Mucosa of descending colon (tissue), 3 donors: Measurements from ENCODE around the gene GJB4. TPM values are rescaled to one million over a fixed set of nuclear protein-coding genes. Genes with fewer than 3 reads are reported as not detected.
A peak's percentile ranks its signal among the peaks of the same experiment; 100 is the strongest.
"Not testable (repeated sequence)": the region's sequence is repeated elsewhere in the genome, so short reads cannot be mapped to it uniquely, and the experiment has no call there.

ENCODE experiments used
- ATAC-seq: fragments of 200-7000 bp; cut with Tn5 transposase; one replicate; pipeline ENCODE4 v1.9.1; 2020; ENCODE audit warnings: mild to moderate bottlenecking, moderate library complexity
- DNase-seq, 3 donors: peaks; one replicate each; pipeline ENCODE4 v3.0.0-alpha.2; 2020
- H3K36me3 ChIP-seq: fragments of 200-600 bp; one replicate; pipeline ENCODE4 v1.8.0; 2021; ENCODE audit warnings: low read depth, mild to moderate bottlenecking
- H3K4me1 ChIP-seq: fragments of 200-600 bp; one replicate; pipeline ENCODE4 v1.8.0; 2021; ENCODE audit warnings: low read depth, mild to moderate bottlenecking
- H3K4me3 ChIP-seq: fragments of 200-600 bp; one replicate; pipeline ENCODE4 v1.8.0; 2021; ENCODE audit warnings: mild to moderate bottlenecking
- H3K9me3 ChIP-seq: fragments of 200-600 bp; one replicate; pipeline ENCODE4 v1.8.0; 2021; ENCODE audit warnings: mild to moderate bottlenecking
- intact Hi-C, 2 donors: fragments of 100-400 bp; cut with DNase I in 1 of 2; cut with micrococcal nuclease in 1 of 2; formaldehyde crosslinking; loops; one replicate each; pipeline versions ENCODE4 v1.11.0 to v1.11.1; 2022; cut with DNase I, micrococcal nuclease
- total RNA-seq, 3 donors: library from RNA; stranded (reverse); fragmentation: NEBNext Ultra II Directional in 2 of 3; extraction: Animal tissue kit (Norgen Biotek cat#: 25700) in 2 of 3; gene quantifications; one replicate each; pipeline versions ENCODE4 v1.2.1 to v1.2.4, GENCODE V29; 2021 to 2023
- TF ChIP-seq, protein P1 (sequence below): fragments of 200-600 bp; IDR thresholded peaks from one replicate; pipeline ENCODE4 v1.8.0; 2022; ENCODE audit warnings: antibody characterized with exemption, mild to moderate bottlenecking
- donor health status: DM: no; HTN: no; CAD: no; lungs with moderate emphysema.
- donor health status: DM: no; HTN: no; CAD: no.
- donor health status: DM: no; HTN: yes; CAD: no.

Gene GJB4
- total RNA-seq, 3 donors from 2014 or later = not detected

DNA sequence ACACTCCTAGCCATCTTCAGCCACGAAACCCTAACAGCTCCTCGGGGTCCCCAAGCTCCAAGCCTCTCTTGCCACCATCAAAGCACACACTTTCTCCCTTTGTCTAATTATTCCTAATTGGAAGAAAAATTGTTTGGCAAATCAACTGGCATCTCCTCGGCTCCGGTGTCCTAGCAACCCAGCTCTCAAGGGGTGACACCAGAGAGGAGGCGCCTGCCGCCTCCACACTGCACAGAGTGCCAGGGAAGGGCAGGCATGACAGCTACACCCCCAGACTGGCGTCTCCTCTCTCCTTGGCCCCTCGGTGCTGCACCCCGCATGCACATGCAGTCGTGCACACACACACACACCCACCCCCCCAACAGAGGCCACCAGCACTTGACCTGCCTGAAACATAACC is 22.8 kb upstream of the GJB4 start:
- TF ChIP-seq, protein P1, sequence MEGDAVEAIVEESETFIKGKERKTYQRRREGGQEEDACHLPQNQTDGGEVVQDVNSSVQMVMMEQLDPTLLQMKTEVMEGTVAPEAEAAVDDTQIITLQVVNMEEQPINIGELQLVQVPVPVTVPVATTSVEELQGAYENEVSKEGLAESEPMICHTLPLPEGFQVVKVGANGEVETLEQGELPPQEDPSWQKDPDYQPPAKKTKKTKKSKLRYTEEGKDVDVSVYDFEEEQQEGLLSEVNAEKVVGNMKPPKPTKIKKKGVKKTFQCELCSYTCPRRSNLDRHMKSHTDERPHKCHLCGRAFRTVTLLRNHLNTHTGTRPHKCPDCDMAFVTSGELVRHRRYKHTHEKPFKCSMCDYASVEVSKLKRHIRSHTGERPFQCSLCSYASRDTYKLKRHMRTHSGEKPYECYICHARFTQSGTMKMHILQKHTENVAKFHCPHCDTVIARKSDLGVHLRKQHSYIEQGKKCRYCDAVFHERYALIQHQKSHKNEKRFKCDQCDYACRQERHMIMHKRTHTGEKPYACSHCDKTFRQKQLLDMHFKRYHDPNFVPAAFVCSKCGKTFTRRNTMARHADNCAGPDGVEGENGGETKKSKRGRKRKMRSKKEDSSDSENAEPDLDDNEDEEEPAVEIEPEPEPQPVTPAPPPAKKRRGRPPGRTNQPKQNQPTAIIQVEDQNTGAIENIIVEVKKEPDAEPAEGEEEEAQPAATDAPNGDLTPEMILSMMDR = no peak
- intact Hi-C loops = no loop called here
- ATAC-seq (no peak), DNase-seq (no peak)
- Histone ChIP-seq H3K36me3 (no peaks in the 10 kb centered on the region), H3K4me1 (no peaks in the 10 kb centered on the region), H3K9me3 (no peaks in the 10 kb centered on the region), H3K4me3 (no peak overlapping the region)

DNA sequence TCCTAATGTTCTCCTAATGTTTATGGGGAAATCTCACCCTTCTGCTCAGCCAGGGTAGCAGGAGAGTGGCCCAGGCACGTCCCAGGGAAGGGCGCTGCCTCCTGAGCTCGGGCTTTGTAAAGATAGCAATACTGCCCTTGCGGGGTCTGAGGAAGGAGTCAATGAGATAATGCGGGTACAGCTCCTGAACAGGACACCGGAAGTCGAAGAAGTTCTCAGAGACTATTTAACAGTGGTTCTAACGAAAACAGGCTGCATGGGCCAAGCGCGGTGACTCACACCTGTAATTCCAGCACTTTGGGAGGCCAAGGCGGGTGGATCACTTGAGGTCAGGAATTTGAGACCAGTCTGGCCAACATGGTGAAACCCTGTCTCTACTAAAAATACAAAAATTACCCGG is 22.3 kb upstream of the GJB4 start:
- not testable (repeated sequence) for DNase-seq, ATAC-seq

DNA sequence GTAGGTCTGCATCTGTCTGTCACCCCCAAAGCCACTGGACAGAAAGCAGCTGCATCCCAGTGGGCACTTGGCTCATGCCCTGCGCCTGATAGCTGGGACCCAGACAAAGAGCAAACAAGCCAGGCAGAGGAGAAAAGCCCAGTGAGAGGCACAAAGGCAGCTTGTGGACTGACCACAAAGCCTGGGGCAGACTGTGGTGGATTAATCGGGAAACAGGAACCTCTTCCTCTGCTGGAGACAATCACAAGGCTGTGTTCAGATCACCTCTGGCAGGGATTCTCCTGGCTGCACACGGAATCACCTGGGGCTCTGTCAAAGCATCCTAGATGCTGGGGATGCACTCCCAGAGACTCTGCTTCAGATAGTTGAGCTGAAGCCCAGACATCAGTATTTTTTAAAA is 19.9 kb upstream of the GJB4 start:
- ATAC-seq = no peak

More for the DNA sequence above, 22.3 kb upstream of the GJB4 start:
- H3K4me3 ChIP-seq, H3K4me1 ChIP-seq, H3K36me3 ChIP-seq, intact Hi-C loops, H3K9me3 ChIP-seq: not testable (repeated sequence)

DNA sequence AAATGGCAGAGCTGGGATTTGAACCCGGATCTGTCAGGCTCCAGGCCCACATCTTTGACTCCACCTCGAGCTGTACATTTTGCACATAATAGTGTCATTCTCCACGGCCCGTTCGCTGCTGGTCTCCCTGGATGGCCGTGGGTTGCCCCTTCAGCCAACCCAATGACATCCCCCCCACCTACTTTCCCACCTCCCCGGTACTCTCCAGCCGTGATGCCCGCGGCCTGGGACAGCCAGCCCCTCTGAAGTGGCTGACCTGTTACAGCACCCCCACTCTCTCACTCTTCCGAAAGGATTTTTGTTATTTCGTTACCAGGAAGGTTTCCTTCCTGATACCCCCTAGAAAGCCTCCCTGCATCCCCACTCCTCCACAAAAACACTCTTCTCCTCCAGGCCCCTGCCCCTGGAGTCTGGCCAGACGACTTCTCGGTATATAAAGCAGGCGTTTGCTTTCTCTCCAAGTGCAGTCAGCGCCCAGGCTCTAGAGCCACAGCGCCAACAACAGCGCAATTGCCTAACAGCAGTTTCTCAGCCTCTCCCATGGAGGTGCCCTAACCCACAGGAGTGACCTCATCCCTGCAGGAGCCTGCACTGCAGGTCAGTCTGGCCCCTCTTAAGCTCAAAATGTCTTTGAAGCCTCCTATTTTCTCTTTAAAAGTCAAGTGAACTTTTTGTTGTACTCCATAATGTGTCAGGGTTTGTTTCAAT is 19.2 kb upstream of the GJB4 start:
- no peaks in the 10 kb centered on the region for H3K4me1 ChIP-seq
- no peaks in the 10 kb centered on the region for H3K9me3 ChIP-seq
- TF ChIP-seq, protein P1 = no peak
- H3K4me3 ChIP-seq = no peak overlapping the region
- no peaks in the 10 kb centered on the region for H3K36me3 ChIP-seq
- DNase-seq (peak in 1 of 3 donors; percentile 17), ATAC-seq (peak; percentile 45)
- intact Hi-C loops = no loop called here

More for the DNA sequence above, 19.9 kb upstream of the GJB4 start:
- intact Hi-C loops = no loop called here
- no peaks in the 10 kb centered on the region for H3K4me1 ChIP-seq
- no peak overlapping the region for H3K4me3 ChIP-seq
- no peaks in the 10 kb centered on the region for H3K9me3 ChIP-seq
- TF ChIP-seq, protein P1 = no peak
- no peaks in the 10 kb centered on the region for H3K36me3 ChIP-seq
- DNase-seq = no peak

DNA sequence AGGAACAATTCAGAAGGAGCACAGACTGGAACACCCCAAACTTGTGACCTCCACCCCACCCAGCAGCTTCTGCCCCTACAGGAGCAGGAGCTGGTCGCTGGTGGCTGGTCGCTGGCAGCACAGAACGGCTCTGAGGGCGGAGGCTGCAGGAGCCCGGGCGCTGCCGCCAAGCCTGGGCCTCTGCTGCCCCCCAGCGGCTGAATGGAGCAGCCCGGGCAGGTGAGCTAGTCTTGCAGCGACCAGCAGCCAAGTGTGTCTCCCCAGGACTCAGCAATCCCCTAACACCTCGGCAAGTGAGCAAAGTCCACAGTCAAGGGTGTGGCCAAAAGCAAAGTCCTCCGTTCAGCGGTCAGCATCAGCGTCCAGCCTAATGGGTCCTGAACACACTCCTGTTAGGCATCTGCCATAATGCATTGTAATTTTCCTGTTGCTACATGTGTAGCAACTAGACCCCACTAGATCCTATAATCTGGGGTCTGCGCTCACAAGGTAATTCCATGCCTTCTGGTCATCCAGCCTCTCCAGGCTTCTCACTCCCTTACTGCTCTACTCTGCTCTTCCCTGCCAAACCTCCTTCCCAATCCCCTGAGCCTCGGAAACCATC is 16.8 kb upstream of the GJB4 start:
- no peaks in the 10 kb centered on the region for H3K36me3 ChIP-seq
- H3K4me3 ChIP-seq = no peak overlapping the region

DNA sequence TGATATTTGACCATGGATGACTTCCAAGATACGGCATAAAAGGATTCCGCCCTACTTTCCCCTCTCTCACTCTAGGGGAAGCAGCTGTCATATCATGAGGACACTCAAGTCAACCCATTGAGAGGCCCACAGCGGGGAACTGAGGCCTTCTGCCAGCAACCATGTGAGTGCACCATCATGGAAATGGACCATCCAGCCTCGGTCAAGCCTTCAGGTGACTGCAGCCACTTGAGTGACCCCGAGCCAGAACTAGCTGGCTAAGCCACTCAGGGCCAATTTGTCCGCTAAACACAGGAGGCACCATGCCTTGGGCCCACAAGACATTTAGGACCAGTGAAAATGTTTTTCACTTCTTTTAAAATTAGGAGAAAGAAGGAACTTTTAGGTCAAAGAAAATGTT is 15.8 kb upstream of the GJB4 start:
- DNase-seq (no peak), ATAC-seq (no peak)
- Histone ChIP-seq H3K4me1 (no peaks in the 10 kb centered on the region), H3K36me3 (no peaks in the 10 kb centered on the region), H3K4me3 (no peak overlapping the region), H3K9me3 (no peaks in the 10 kb centered on the region)
- TF ChIP-seq, protein P1 = no peak
- intact Hi-C loops = loop anchor here in 1 of 2 donors (2.0 kb wide), 1 partner anchor 283 kb away; no protein-coding TSS in a partner anchor

More for the DNA sequence above, 16.8 kb upstream of the GJB4 start:
- TF ChIP-seq, protein P1 = peak; percentile 92
- peak; percentile 74 to 91 (median 87) for DNase-seq
- ATAC-seq = peak; percentile 96
- intact Hi-C loops = loop anchor here in 1 of 2 donors (2.0 kb wide), 1 partner anchor 282 kb away; no protein-coding TSS in a partner anchor
- Histone ChIP-seq H3K4me1 (no peaks in the 10 kb centered on the region), H3K9me3 (no peaks in the 10 kb centered on the region)
